H9 (cell line): ENCODE data around the gene PAX3. TPM values are rescaled to one million over a fixed set of nuclear protein-coding genes. Genes with fewer than 3 reads are reported as not detected.

Source experiments
- total RNA-seq: library from RNA; stranded (reverse); gene quantifications from 2 replicates; pipeline ENCODE4 v1.2.1, GENCODE V29; 2021

PAX3 gene
- total RNA-seq, 1 experiment from 2014 or later, result not detected

Other genes with a start within 250 kb of the PAX3 start
- gene SGPP2, start 125.5 kb upstream of the PAX3 start, total RNA-seq, result not detected in 2 replicates